Measurements from ENCODE around the gene RAD51B.

The RAD51B gene

DNA sequence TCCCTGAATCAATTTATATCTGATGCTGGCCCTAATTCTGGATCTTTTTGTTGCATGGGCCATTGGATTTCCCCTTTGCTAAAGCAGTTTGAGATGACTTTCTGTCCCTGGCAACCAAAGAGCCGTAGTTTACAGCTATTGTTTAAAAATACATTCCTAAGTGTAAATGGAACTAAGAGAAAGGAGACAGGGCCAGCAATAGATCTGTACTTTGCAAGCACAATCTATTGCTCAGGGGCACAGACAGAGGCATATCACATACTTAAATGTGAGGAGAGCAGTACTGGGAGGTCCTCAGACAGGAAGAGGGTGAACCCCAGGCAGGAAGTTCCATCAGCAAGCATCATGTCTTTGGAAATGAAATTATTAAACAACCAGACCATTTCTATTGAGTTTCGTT lies 846.7 kb downstream of the RAD51B start:
- TF ChIP-seq, protein P1, sequence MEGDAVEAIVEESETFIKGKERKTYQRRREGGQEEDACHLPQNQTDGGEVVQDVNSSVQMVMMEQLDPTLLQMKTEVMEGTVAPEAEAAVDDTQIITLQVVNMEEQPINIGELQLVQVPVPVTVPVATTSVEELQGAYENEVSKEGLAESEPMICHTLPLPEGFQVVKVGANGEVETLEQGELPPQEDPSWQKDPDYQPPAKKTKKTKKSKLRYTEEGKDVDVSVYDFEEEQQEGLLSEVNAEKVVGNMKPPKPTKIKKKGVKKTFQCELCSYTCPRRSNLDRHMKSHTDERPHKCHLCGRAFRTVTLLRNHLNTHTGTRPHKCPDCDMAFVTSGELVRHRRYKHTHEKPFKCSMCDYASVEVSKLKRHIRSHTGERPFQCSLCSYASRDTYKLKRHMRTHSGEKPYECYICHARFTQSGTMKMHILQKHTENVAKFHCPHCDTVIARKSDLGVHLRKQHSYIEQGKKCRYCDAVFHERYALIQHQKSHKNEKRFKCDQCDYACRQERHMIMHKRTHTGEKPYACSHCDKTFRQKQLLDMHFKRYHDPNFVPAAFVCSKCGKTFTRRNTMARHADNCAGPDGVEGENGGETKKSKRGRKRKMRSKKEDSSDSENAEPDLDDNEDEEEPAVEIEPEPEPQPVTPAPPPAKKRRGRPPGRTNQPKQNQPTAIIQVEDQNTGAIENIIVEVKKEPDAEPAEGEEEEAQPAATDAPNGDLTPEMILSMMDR (IDR thresholded peaks at IDR 0.05; ENCODE audit: low read depth, low read length): no peak
- H3K4me3 ChIP-seq (ENCODE audit: low read depth, low read length): no peak overlapping the region
- in situ Hi-C loops (cut with HindIII; ENCODE audit: low sequenced_read_pairs): no loop called here
- DNase-seq (ENCODE audit: low read depth, low spot score): no peak

- no peak overlapping the region for H3K4me3 ChIP-seq (ENCODE audit: low read depth, low read length)
- in situ Hi-C loops (cut with HindIII; ENCODE audit: low sequenced_read_pairs): no loop called here
- TF ChIP-seq, protein P1 (IDR thresholded peaks at IDR 0.05; ENCODE audit: low read depth, low read length): no peak
- no peak for DNase-seq (ENCODE audit: low read depth, low spot score)
These were observed 847.3 kb downstream of the RAD51B start for GRCh38 chr14:68666899-68667298.

- H3K4me3 ChIP-seq (ENCODE audit: low read depth, low read length): no peak overlapping the region
- peak; percentile 70 for DNase-seq (ENCODE audit: low read depth, low spot score)
- in situ Hi-C loops (cut with HindIII; ENCODE audit: low sequenced_read_pairs): no loop called here
- TF ChIP-seq, protein P1 (IDR thresholded peaks at IDR 0.05; ENCODE audit: low read depth, low read length): no peak
These were observed 847.8 kb downstream of the RAD51B start for GRCh38 chr14:68667313-68667791.

GRCh38 chr14:68668028-68668427 lies 848.4 kb downstream of the RAD51B start:
- no peak for DNase-seq (ENCODE audit: low read depth, low spot score)
- H3K4me3 ChIP-seq (ENCODE audit: low read depth, low read length): no peak overlapping the region
- in situ Hi-C loops (cut with HindIII; ENCODE audit: low sequenced_read_pairs): no loop called here
- TF ChIP-seq, protein P1 (IDR thresholded peaks at IDR 0.05; ENCODE audit: low read depth, low read length): no peak

GRCh38 chr14:68668531-68668930 lies 849.0 kb downstream of the RAD51B start:
- DNase-seq (ENCODE audit: low read depth, low spot score): no peak
- no peak overlapping the region for H3K4me3 ChIP-seq (ENCODE audit: low read depth, low read length)
- in situ Hi-C loops (cut with HindIII; ENCODE audit: low sequenced_read_pairs): no loop called here
- TF ChIP-seq, protein P1 (IDR thresholded peaks at IDR 0.05; ENCODE audit: low read depth, low read length): no peak

DNA sequence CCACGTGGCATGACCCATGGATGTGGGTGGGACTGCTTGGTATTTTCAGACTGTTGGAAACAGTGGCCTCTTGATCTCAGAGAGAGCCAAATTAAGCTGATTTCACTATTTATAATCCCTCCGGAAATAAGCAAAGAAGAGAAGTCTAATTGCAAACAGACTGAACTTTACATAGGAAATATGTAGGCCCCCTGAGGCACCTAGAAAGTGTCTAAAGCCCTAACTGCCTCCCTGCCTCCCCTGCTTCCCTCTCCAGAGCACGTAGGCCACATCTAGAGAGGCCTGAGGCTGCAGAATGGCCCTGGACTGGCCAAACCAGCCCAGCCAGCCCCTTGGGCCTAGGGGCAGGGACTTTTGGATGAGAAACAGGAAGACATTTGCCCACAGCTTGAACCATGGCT lies 849.5 kb downstream of the RAD51B start:
- no peak for DNase-seq (ENCODE audit: low read depth, low spot score)
- TF ChIP-seq, protein P1 (IDR thresholded peaks at IDR 0.05; ENCODE audit: low read depth, low read length): no peak
- in situ Hi-C loops (cut with HindIII; ENCODE audit: low sequenced_read_pairs): no loop called here
- no peak overlapping the region for H3K4me3 ChIP-seq (ENCODE audit: low read depth, low read length)
